ENCODE results near the gene DDX5. TPM values are rescaled to one million over a fixed set of nuclear protein-coding genes. Genes with fewer than 3 reads are reported as not detected.
"Not testable (repeated sequence)": the region's sequence is repeated elsewhere in the genome, so short reads cannot be mapped to it uniquely, and the experiment has no call there.

Gene DDX5
- total RNA-seq, 8 experiments from 2014 or later: 340 to 1,038 (median 606) TPM

DNA sequence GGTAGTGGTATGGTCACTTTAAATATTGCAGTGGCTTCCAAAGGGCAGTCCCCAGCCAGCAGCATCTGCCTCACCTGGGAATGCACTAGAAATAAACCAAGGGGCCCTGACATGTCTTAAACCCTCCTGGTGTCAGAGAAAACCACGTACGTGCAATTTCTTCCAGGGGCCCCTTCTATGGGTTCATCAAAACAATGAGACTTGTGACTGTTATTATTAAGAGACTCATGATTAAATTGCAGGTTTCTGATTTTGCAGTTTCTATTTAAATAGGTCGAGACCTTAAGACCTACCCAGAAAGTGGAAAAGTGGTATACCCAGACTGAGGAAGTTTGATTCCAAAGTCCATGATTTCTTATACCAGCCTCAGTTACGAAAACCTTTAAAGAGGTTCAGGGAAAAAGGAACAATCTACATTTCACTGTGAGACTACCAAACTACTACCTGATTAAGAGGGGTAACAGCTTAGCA is 8.5 kb downstream of the DDX5 start:
- ATAC-seq (replicated peaks in 6 of 8): no peak
- in situ Hi-C loops (cut with MboI; ENCODE audit: low pct_unique_long_range_greater_than_20kb in 2 of 9, low sequenced_read_pairs in 9 of 9, unreplicated experiment in 9 of 9): loop anchor here in 1 of 9 experiments (25.0 kb wide), 1 partner anchor 185 kb away; no protein-coding TSS in a partner anchor
- Histone ChIP-seq H3K4me1 (replicated peaks in 1 of 2) (peaks cover 13 to 42% of the 10 kb centered on the region in 2 donors), H3K4me3 (peak overlapping the region; percentile 47 to 73 (median 64)), H3K27ac (peak overlapping the region; percentile 77 to 89)
- 0 to 88% (median 41%) methylated on average over 1 to 4 of the region's 4 CpGs; no CpG with 5 or more reads in 1 of the 10 experiments for WGBS, 10 experiments

DNA sequence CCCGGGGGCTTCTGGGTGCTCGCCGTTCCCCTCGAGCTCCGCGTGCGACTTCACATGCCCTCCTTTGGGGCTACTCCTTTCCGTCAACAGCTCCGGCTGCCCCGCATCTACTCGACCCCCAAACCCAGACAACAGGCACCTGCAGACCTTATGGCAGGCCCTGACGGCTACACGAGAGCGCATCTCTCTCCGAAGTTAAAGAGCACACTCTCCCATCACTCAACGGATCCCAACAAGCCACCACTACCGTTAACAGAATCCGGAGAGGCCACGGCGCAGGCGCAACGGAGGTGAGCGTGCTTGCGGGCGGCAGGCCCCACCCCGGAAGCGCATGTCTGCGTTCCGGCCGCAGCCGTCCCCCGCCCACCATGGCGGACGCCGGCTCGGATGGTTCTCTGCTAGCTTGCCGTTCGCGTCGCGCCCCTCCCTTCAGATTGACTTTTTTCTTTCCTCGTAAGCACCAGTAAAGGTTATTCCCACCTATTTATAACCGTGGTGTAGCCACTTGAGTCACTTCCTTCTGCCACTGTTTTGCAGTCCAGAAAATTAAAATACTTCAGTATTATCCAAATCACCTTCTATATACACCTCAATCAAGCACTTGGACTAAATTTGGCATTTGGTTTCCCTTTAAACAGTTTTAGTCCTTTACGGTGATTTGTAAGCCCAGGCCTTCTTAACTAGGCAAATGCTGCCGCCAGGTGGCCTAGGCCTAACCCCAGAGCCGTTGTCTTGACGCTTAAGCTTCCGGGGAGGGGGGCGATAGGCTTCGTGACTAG is 9.1 kb downstream of the DDX5 start, which contains the start of gene POLG2:
TSS of gene POLG2 (minus strand) at position 269 of the 779 bp plus-strand sequence. CDS start at position 183, 86 bp downstream.
- ATAC-seq (replicated peaks in 6 of 8): peak; percentile 52 to 91 (median 87)
- peak within 1 kb of the TSS; percentile 47 to 73 (median 64) for H3K4me3 ChIP-seq
- peaks cover 13 to 42% of the 10 kb centered on the region in 2 donors for H3K4me1 ChIP-seq (replicated peaks in 1 of 2)
- in situ Hi-C loops (cut with MboI; ENCODE audit: low pct_unique_long_range_greater_than_20kb in 2 of 9, low sequenced_read_pairs in 9 of 9, unreplicated experiment in 9 of 9): loop anchor here in 1 of 9 experiments (25.0 kb wide), 1 partner anchor 185 kb away; no protein-coding TSS in a partner anchor
- H3K27ac ChIP-seq: peak within 1 kb of the TSS; percentile 77 to 89
- 0% methylated on average over 1 to 17 of the region's 50 CpGs; no CpG with 5 or more reads in 3 of the 10 experiments for WGBS, 10 experiments

DNA sequence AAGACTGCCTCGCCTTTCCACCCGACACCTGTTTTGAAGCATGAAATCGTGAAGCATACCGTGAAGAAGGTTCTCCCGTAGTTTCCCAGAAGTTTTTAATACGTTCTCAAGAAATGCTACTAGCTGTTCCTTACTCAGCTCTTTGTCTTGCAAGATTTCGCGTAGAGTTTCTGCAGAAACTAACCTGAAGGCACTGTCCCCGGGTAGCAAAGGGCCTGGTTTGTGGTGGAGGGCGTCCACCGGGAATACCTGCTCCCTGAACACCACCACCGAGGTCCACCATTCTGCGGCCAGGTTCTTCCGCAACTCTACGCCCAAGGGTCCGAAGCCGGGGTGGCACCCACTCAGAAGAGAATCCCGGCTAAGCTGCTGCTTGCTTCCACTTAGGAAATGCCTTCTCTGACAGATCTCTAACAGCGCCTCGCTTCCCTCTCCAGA is 9.7 kb downstream of the DDX5 start:
- Histone ChIP-seq H3K4me1 (replicated peaks in 1 of 2) (peaks cover 13 to 42% of the 10 kb centered on the region in 2 donors), H3K27ac (peak overlapping the region; percentile 2 to 89), H3K4me3 (peak overlapping the region; percentile 47 to 73 (median 64))
- in situ Hi-C loops (cut with MboI; ENCODE audit: low pct_unique_long_range_greater_than_20kb in 2 of 9, low sequenced_read_pairs in 9 of 9, unreplicated experiment in 9 of 9): loop anchor here in 1 of 9 experiments (25.0 kb wide), 1 partner anchor 184 kb away; no protein-coding TSS in a partner anchor
- ATAC-seq (replicated peaks in 6 of 8): no peak
- WGBS, 10 experiments: 0 to 20% (median 2%) methylated on average over 1 to 20 of the region's 20 CpGs; no CpG with 5 or more reads in 2 of the 10 experiments

DNA sequence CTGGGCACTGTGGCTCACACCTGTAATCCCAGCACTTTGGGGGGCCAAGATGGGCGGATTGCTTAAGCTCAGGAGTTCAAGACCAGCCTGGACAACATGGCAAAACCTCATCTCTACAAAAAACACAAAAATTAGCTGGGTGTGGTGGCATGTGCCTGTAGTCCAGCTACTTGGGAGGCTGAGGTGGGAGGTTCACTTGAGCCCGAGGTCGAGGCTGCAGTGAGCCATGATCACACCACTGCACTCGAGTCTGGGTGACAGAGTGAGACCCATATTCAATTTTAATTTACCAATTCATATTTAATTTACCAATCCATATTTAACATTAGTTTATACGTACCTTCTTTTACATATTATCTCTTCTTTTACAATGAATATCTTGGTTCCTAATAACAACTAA is 10.8 kb downstream of the DDX5 start:
- peak overlapping the region in 3 of 5 donors; percentile 54 to 73 (median 65) for H3K4me3 ChIP-seq
- WGBS, 10 experiments: 68 to 93% (median 86%) methylated on average over 1 to 5 of the region's 5 CpGs; no CpG with 5 or more reads in 2 of the 10 experiments
- in situ Hi-C loops (cut with MboI; ENCODE audit: low pct_unique_long_range_greater_than_20kb in 2 of 9, low sequenced_read_pairs in 9 of 9, unreplicated experiment in 9 of 9): loop anchor here in 1 of 9 experiments (25.0 kb wide), 1 partner anchor 183 kb away; no protein-coding TSS in a partner anchor
- H3K4me1 ChIP-seq (replicated peaks in 1 of 2): peaks cover 13 to 39% of the 10 kb centered on the region in 2 donors
- not testable (repeated sequence) for ATAC-seq (replicated peaks in 6 of 8); H3K27ac ChIP-seq

DNA sequence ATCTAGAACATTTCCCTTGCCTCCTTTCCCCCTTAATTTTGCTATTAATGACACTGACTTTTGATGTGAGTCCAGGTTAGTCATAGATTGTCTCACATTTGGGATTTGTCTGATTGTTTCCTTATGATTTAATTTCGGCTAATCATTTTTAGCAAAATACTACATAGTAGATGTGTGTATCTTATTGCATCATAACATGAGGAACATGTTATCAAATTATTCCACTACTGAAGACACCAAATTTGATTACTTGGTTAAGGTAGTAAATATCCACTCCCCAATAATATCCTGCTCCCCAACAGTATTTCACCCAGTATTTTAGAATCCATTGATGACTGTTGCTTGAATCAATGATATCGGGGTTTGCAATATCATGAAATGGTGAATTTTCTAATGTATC is 12.0 kb downstream of the DDX5 start:
- H3K4me1 ChIP-seq (replicated peaks in 1 of 2): peaks cover 13 to 36% of the 10 kb centered on the region in 2 donors
- peak overlapping the region in 2 of 5 donors; percentile 8 to 73 for H3K4me3 ChIP-seq
- H3K27ac ChIP-seq: no peak overlapping the region
- in situ Hi-C loops (cut with MboI; ENCODE audit: low pct_unique_long_range_greater_than_20kb in 2 of 9, low sequenced_read_pairs in 9 of 9, unreplicated experiment in 9 of 9): loop anchor here in 1 of 9 experiments (25.0 kb wide), 1 partner anchor 182 kb away; no protein-coding TSS in a partner anchor
- WGBS, 10 experiments: 46 to 100% (median 100%) methylated on average over 1 to 2 of the region's 2 CpGs; no CpG with 5 or more reads in 1 of the 10 experiments
- ATAC-seq (replicated peaks in 6 of 8): no peak

DNA sequence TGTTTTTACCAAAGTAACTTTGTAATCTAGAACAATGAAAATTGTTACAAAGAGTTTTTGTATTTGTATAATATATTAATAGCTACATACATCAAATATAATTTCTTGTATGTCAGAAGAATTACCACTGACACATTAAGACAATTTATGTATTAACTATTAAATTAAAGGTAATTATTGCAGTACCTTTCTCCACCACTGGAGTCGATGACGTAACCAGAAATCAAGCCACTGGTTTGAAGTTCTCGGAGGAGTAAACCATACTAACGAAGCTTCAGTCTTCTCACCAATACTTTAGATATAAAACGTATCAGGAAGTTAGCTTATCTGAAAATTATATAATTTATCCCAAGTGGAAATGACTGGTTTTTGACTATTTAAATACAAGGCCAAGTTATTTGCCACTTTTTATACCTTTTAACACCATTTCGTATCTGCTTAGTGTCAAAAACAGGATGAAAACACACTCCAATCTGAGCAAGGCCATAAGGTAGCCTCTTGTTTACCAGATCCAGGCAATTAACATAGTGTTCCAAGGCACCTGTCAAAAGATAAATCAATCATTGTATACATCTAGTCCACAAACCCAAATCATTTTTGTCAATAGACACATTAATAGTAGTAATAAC is 13.5 kb downstream of the DDX5 start:
- WGBS, 10 experiments: 67 to 100% (median 93%) methylated on average over 1 to 6 of the region's 6 CpGs
- Histone ChIP-seq H3K4me1 (replicated peaks in 1 of 2) (peaks cover 13 to 22% of the 10 kb centered on the region in 2 donors), H3K27ac (no peak overlapping the region), H3K4me3 (no peak overlapping the region)
- ATAC-seq (replicated peaks in 6 of 8): no peak
- in situ Hi-C loops (cut with MboI; ENCODE audit: low pct_unique_long_range_greater_than_20kb in 2 of 9, low sequenced_read_pairs in 9 of 9, unreplicated experiment in 9 of 9): loop anchor here in 1 of 9 experiments (25.0 kb wide), 1 partner anchor 180 kb away; no protein-coding TSS in a partner anchor

DNA sequence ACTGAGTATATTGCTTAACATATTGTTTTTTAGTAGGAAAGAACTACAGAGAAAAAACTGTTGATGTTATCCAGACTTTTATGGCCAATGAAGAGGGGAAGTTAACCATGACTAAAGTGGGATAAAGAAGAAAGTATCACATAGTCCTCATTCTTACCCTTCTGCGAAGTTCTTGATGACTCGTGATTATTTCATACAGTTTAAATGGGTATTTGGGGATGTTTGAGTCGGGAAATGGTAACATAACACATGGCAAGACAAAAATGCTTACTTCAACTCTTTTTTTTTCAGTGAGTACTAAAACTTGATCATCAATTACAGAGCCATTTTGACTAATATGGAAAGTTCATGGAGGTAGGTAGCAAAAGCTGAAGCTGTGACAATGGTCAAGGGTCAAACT is 14.1 kb downstream of the DDX5 start:
- H3K4me3 ChIP-seq: no peak overlapping the region
- WGBS, 10 experiments: 17 to 100% (median 94%) methylated on average over 1 to 3 of the region's 3 CpGs

DNA sequence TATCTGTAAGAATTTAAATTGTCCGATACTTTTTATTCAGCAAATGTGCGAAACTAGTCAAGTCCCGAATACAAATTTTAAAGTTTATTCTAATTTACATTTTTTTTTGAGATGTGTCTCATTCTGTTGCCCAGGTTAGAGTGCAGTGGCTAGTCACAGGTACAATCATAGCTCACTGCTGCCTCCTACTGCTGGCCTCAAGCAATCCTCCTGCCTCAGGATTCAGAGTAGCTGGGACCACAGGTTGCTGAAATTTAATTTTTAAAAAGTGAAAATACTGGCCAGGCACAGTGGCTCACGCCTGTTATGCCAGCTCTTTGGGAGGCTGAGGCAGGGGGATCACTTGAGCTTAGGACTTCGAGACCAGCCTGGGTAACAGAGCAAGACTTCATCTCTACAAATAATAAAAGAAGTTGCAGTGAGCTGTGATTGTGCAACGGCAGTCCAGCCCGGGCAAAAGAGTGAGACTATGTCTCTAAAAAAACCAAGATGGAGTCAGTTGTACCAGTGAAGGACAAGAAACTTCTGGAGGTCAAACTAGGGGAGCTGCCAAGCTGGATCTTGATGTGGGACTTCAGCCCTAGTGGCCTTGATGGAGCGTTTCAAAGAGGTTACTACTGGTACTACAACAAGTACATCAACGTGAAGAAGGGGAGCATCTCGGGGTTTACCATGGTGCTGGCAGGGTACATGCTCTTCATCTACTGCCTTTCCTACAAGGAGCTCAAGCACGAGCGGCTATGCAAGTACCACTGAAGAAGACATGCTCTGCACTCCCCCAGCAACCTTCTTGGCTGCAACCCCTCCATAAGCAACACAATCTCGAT is 14.8 kb downstream of the DDX5 start:
- Histone ChIP-seq H3K4me1 (replicated peaks in 1 of 2) (peaks cover 13 to 19% of the 10 kb centered on the region in 2 donors), H3K27ac (no peak overlapping the region), H3K4me3 (no peak overlapping the region)
- WGBS, 10 experiments: 76 to 100% (median 95%) methylated on average over 4 to 11 of the region's 13 CpGs
- in situ Hi-C loops (cut with MboI; ENCODE audit: low pct_unique_long_range_greater_than_20kb in 2 of 9, low sequenced_read_pairs in 9 of 9, unreplicated experiment in 9 of 9): loop anchor here in 1 of 9 experiments (25.0 kb wide), 1 partner anchor 179 kb away; no protein-coding TSS in a partner anchor
- ATAC-seq (replicated peaks in 6 of 8): peak in 3 of 8 experiments; percentile 16 to 74 (median 70)

More for the DNA sequence above, 14.1 kb downstream of the DDX5 start:
- Histone ChIP-seq H3K4me1 (replicated peaks in 1 of 2) (peaks cover 13 to 19% of the 10 kb centered on the region in 2 donors), H3K27ac (no peak overlapping the region)
- no peak for ATAC-seq (replicated peaks in 6 of 8)
- in situ Hi-C loops (cut with MboI; ENCODE audit: low pct_unique_long_range_greater_than_20kb in 2 of 9, low sequenced_read_pairs in 9 of 9, unreplicated experiment in 9 of 9): loop anchor here in 1 of 9 experiments (25.0 kb wide), 1 partner anchor 180 kb away; no protein-coding TSS in a partner anchor

DNA sequence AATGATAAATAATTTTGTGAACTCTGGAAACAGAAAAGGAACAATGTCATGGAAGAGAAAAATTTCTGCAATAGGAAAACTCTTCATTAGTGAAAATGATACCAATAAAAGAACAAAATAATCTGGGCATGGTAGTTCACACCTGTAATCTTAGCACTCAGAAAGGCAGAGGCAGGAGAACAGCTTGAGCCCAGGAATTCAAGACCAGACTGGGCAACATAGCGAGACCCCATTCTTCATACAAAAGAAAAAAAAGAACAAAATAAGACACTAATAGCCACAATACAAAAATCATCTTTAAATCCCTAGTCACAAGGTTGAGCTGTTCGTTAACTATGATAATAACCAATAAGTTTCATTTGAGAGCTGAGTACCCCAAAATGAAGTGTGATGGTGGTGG is 17.8 kb downstream of the DDX5 start:
- ATAC-seq (replicated peaks in 6 of 8): no peak
- Histone ChIP-seq H3K4me3 (no peak overlapping the region), H3K27ac (no peak overlapping the region), H3K4me1 (replicated peaks in 1 of 2) (no peaks in the 10 kb centered on the region)
- in situ Hi-C loops (cut with MboI; ENCODE audit: low pct_unique_long_range_greater_than_20kb in 2 of 9, low sequenced_read_pairs in 9 of 9, unreplicated experiment in 9 of 9): loop anchor here in 1 of 9 experiments (10.0 to 25.0 kb wide), 2 partner anchors 64 to 176 kb away; no protein-coding TSS in a partner anchor
- 83 to 100% (median 100%) methylated on average over 1 to 2 of the region's 2 CpGs; no CpG with 5 or more reads in 1 of the 10 experiments for WGBS, 10 experiments

DNA sequence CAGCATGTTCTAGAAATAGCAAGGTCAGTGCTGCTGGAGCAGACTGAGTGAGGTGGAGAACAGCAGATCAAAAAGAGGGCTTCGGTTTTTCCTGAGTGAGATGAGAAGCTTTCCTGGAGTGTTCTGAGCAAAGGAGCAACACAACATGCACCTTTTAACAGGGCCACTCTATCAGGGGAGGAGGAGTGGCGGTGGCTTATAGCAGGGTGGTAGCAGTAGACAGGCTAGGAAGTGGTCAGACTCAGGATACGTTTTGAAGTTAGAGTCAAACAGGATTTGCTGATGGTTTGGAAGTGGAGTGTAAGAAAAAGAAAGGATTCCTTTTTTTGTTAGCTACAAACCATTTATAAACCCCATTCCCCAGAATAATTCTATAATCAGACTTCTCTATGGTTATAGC is 21.7 kb downstream of the DDX5 start:
- 86 to 100% (median 100%) methylated on average over 1 to 3 of the region's 3 CpGs for WGBS, 10 experiments
- in situ Hi-C loops (cut with MboI; ENCODE audit: low pct_unique_long_range_greater_than_20kb in 2 of 9, low sequenced_read_pairs in 9 of 9, unreplicated experiment in 9 of 9): loop anchor here in 1 of 9 experiments (10.0 to 25.0 kb wide), 2 partner anchors 60 to 172 kb away; no protein-coding TSS in a partner anchor
- no peak for ATAC-seq (replicated peaks in 6 of 8)
- no peaks in the 10 kb centered on the region for H3K4me1 ChIP-seq (replicated peaks in 1 of 2)
- no peak overlapping the region for H3K27ac ChIP-seq
- no peak overlapping the region for H3K4me3 ChIP-seq

DNA sequence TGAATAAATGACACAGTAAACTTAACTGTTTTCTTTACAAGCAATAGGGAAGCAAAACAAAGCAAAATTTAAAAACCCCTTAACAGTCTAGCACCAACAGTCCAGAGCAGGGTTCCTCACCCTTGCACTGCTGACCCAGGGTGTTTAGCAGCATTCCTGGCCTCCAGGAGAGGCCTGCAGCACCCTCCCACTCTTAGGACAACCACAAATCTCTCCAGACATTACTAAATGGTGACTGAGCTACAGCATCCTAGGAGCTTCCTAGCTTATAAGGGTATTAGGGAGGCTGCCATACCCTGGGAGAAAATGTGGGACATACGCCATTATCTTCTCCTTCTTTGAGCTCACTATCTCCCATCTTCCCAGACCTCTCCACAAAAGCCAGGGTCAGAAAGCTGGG is 25.1 kb downstream of the DDX5 start:
- no peak overlapping the region for H3K4me3 ChIP-seq
- WGBS, 10 experiments: 80 to 100% (median 92%) methylated on average over 1 of the region's 1 CpG; no CpG with 5 or more reads in 6 of the 10 experiments
- H3K27ac ChIP-seq: no peak overlapping the region
- in situ Hi-C loops (cut with MboI; ENCODE audit: low pct_unique_long_range_greater_than_20kb in 2 of 9, low sequenced_read_pairs in 9 of 9, unreplicated experiment in 9 of 9): loop anchor here in 1 of 9 experiments (10.0 to 25.0 kb wide), 2 partner anchors 56 to 169 kb away; no protein-coding TSS in a partner anchor
- no peak for ATAC-seq (replicated peaks in 6 of 8)
- H3K4me1 ChIP-seq (replicated peaks in 1 of 2): no peaks in the 10 kb centered on the region
